GM18517 (cell line): Measurements from ENCODE around the gene DDB1.
A peak's percentile ranks its signal among the peaks of the same experiment; 100 is the strongest.

Experiments used
- ATAC-seq: cut with Tn5 transposase; IDR thresholded peaks from one replicate; pipeline ENCODE4 v1.9.1; 2021; ENCODE audit warnings: mild to moderate bottlenecking, moderate library complexity; ENCODE audit not compliant: unreplicated experiment

Gene DDB1

DNA sequence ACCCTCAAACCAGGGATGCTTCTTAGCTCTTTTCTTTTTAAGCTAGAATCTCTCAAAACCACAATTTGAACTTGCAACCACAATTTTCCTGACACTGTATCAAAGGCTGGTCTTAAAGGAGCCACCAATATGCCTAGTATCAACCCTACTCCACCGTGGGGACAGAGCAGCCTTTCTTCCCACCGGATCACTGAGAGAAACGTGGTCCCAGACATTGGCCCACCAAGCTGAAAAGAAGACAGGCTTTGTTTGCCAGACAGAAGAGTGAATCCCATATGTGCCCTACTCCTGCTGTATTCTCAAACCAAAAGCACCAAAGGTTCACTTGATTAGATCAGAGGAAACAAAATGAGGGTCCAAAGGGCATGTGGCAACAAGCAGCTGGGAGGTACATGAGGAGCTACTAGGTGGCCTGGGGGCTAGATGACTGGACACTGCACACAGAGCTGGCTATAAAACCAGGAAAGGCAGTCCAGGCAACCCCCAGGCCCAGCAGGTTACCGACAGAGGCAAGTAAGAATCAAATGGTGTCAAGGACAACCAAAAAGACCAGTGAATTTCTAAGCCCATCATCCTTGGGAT lies 34.2 kb downstream of the DDB1 start:
- ATAC-seq = no peak

DNA sequence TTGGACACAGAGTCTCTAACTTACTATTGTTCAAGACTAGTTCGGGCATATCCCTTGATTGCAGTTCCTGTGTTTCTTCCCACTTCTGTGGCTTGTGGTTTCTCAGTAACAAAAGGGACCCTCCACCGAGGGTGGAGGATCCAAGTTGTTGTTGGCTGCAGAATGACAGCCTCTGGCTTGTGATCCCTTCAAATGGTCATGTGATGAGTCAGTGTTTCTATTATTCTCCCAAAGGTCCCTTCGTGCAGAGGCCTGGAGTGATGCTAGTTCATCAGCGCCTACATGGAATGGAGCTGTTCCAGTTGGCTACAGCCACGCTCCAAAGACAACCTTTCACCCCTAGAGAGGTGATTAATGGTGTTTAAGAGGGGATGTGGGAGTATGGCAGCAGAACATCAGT lies 35.2 kb downstream of the DDB1 start:
- no peak for ATAC-seq

GRCh38 chr11:61297341-61297740 lies 35.6 kb downstream of the DDB1 start:
- ATAC-seq = no peak

GRCh38 chr11:61295596-61295926 lies 37.3 kb downstream of the DDB1 start:
- no peak for ATAC-seq

DNA sequence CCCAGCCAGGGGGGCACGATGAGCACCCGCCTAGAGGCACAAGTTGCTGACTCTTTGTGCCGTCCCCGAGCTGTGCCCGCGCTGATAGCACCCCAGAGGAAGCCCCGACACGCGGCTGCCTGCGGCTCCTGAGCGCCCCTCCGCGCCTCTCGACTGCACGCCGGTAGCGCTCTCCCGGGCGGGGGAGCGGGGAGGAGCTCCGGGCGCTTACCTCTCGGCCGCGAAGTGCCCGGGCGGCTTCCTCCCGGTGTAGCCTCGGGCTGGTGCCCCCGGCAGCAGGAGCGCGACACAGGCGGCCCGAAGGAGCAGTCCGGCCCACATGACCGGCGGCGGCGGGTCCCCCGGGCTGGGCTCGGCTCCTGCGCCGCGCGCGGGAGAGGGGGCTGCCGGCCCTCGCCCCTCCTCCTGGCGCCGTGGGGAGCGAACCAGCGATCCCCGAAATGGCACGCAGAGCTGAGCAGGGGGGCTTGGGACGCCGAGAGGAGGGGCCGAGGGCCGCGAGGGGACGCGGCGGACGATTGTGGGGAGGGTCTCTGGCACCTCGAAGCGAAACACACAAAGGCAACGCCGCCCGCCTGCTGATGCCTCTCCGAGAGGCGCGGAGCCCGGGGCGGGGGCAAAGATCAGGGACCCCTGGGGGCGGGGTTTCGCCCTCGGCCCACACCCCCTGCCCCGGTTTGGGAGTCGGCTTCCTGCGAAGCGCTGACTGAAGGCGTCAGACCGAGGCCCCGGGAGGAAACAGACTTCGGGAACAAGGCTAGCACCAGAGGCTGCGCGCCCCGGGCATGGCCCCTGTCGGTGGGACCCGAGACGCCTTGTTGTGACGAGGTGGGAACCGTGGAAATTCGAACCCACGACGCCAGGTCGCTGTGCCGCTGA lies 37.9 kb downstream of the DDB1 start, which contains the start of gene VWCE:
Gene VWCE (minus strand): TSS at position 600 of the 879 bp plus-strand sequence. CDS start 279 bp downstream, at position 321.
- ATAC-seq = peak; percentile 60

GRCh38 chr11:61293867-61294716 lies 38.8 kb downstream of the DDB1 start:
- ATAC-seq = peak; percentile 37

GRCh38 chr11:61292356-61292755 lies 40.5 kb downstream of the DDB1 start:
- no peak for ATAC-seq

DNA sequence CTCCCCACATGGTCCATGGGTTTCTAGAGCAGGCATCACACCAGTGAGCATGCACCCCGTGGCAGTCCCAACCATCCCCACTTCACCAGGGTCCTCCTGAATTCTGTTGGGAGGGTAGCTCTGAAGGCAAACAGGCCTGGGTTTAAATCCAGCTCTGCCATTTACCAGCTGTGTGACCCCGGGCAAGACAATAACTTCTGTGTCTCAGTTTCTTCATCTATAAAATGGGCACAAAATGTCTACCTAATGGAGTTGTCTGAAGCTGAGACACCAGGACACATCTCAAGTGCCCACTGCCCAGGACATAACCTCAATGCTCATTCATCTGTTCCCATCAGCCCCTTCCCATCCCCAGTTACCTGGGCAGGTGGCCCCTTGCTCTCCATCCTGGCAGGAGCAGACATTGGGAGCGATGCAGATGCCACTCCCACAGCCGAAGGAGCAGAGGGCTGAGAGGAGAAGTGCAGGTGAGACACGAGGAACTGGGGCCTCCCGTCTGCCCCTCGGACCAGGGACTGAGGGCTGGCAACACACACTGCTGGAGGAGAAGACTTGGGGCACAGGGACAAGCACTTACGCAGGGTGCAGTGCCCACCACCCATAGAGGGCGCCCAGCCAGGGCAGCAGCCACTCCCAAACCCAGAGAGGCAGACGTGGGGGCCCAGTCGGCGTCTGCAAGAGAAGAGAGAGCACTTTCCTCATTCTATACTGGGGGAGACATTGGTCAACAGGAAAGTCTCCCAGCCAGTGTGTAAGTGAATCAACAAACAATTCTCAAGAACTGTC lies 41.8 kb downstream of the DDB1 start:
- no peak for ATAC-seq

GRCh38 chr11:61287338-61287977 lies 45.4 kb downstream of the DDB1 start:
- no peak for ATAC-seq

DNA sequence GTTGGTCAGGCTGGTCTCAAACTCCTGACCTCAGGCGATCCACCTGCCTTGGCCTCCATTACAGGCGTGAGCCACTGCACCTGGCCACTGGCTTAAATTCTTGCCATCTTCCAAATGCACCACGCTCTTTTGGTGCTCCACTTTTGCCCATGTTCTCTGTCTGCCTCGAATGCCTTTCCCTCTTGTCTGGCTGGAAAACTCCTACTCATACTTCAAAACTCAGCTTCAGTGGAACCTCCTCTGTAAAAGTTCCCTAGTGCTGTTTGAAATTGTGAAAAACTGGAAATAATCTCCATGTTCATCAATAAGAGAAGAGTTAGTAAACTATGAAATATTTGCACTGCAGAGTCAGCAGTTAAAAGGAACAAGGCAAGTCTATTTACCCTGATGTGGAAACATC lies 49.3 kb downstream of the DDB1 start:
- ATAC-seq = no peak

- no peak for ATAC-seq
Measured at GRCh38 chr11:61281581-61282250, 51.2 kb downstream of the DDB1 start.

- ATAC-seq = no peak
Measured at GRCh38 chr11:61280883-61281580, 51.9 kb downstream of the DDB1 start.

DNA sequence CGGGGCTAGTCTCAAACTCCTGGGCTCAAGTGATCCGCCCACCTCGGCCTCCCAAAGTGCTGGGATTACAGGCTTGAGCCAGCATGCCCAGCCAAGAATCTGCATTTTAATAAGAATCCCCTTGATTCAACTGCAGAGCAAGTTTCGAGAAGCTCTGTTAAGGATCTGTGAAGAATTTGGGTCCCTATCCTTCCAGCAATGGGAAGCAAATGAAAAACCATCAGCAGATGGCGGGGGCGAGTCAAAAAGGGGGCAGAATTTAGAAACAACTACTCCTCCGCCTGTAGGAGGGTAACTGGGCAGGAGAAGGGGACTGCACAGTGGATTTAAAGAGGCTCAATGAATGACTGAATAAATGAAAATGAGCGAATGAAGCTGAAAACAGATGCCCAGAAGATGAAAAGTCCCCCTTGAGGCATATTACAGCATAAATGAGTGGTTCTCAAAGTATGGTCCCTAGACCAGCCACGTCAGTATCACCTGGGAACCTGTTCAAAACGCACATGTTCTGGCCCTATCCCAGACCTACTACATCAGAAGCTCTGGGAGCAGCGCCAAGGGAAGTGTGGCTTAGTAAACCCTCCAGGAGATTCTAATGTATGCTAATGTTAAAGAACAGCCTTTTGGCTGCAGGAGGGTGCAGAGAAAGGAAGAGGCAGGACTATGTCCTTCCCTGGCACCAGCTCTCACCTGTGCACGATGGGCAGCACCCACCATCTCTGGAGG lies 52.8 kb downstream of the DDB1 start:
- no peak for ATAC-seq

GRCh38 chr11:61278001-61278470 lies 54.9 kb downstream of the DDB1 start:
- no peak for ATAC-seq

GRCh38 chr11:61277186-61278000 lies 55.5 kb downstream of the DDB1 start:
- ATAC-seq = no peak

- no peak for ATAC-seq
Measured at GRCh38 chr11:61275191-61275590, 57.7 kb downstream of the DDB1 start.

DNA sequence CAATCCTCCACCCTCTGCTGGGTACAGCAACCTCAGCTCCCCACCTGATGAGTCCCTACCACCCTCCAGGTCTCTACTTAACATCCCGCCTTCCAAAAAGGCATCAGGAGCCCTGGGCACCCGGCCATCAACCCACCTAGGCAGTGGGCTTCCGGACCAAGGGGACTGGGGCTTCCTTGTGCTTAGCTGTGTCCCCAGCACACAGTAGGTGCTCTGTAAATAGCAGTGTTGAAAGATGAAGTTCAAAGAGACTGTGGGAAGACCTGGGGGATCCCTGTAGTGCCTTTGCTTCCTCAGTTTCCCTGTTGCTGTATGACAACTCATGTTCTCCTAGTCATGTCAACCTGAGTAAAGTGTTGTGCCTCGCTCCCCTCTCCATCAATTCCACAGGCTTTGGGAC lies 58.8 kb downstream of the DDB1 start:
- no peak for ATAC-seq
